Measurements from ENCODE around the gene ELMO1.

The ELMO1 gene

DNA sequence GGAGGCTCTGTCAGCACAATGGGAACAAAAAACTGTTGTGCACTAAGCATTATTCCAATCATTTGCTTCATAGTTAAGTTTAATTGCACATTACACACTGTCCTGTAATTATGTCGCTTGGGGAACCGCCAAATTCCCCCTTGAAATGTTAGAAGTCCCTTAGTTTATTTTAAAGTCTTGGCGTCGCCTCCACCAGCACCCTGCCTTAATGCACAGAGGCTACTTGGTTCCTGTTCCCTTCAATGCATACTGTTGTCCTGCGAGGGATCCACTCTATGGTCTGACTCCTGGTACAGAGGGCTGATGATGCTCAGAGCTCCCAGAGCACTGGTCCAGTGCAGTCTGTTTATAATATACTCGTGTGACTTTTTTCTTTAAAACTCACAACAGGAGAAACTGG is 330.7 kb downstream of the ELMO1 start:
- DNase-seq (ENCODE audit: low spot score), result no peak

DNA sequence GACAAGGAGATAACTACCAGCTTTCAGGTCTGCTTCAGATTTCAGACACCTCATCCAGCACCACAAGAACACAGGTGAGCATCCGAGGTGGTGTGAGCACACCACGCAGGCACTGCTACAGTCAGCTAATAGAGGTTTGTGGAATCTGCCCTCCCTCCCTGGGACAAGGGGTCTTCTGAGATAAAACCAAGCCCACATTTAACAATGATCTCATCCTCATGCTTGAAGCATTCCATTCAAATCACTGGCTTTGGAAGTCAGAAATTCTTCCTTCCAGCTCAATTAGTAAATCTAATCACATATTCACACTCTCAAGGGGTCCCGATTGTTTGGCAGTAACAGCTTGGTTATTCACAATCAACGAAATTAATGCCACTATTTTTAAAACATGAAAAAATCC is 331.4 kb downstream of the ELMO1 start:
- DNase-seq (ENCODE audit: low spot score), result no peak

DNA sequence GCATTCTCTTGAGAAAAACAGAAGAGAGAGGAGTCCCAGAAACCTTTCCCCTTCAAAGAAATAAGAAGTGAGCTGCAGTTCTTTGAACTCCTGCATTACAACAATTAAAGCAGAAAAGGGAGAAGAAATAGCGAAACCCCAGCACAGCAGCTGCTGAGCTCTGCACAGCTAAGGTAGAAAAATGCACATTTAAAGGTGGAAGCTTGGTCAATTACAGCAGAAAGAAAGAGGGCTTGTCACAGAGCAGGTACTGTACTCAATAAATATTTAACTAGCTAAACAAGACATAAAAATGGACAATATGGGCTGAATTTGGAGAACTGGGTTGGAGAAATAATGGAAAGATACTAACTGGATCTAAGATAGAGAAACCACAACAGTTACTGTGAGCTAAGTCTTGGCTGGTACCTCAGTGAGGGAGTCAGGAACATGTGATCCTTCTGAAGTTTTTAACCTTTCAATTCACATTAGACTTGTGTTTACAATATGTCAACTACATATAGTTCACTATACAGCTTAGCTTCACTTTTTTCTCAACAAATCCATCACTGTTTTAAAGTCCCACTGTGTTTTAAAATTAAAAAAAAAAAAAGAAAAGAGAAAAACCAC is 332.5 kb downstream of the ELMO1 start:
- DNase-seq (ENCODE audit: low spot score), result no peak

DNA sequence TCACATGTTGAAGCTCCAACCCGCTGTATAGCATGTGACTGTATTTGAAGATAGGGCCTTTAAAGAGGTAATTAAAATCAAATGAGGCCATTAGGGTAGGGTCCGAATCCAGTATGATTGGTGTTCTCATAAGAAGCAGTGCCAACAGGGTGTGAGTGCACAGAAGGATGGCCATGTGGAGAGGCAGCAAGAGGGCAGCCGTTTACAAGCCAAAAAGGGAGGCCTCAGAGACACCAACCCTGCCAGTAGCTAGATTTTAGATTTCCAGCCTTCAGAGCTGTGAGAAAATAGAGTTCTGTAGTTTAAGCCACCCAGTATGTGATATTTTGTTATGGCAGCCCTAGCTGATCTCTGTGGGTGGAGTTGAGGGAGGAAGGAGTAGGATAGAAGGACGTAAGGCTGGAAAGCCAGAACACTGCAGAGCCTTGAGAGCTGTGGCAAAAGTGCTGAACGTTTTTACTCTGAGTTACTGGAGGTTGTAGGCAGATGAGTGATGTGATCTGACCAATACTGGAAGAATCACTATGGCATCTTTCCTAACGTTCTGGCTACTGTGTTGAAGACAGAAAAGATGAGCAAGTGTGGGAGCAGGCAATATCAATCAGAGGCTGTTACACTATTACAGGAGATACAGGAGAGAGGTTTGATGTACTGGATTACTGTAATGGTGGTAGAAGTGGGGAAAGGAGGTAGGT is 334.9 kb downstream of the ELMO1 start:
- no peak for DNase-seq (ENCODE audit: low spot score)

DNA sequence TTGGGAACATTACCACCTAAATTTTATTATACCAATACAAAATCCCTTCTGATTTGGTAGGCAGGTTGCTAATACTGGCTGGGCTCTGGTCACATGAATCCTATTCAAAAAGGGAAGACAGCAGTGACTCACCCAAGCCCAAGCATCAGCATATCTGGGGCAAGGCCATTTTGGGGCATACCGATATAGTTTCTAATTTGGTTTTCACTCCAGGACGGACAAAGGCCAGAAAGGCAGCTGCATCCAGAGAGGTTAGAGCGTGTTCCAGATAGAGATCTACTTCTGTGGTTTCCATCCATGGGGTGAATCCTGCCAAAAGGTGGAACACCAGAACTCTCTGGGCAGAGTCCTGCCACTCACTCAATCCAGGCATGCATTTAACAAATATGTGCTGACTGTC is 335.8 kb downstream of the ELMO1 start:
- DNase-seq (ENCODE audit: low spot score), result no peak

DNA sequence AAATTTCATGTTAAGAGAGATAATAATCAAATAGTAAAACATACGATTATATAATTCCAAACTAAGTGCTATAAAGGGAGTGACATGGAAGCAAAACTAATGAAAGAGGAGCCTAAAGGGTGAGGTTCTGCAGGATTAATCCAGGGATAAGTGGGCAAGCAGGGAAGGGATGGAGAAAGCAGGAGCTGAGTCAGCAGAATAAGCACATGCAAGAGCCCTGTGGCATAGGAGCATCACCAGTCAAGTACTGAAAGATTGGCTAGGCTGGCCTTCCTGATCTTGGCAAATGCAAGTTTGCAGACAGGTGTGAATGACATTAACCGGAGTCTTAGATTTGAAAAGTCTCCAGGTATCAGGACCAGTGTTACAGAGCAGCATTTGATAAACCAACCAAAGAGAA is 336.4 kb downstream of the ELMO1 start:
- DNase-seq (ENCODE audit: low spot score), result no peak

- DNase-seq (ENCODE audit: low spot score), result no peak
Measured at GRCh38 chr7:37111459-37111858, 337.2 kb downstream of the ELMO1 start.

- DNase-seq (ENCODE audit: low spot score), result no peak
Measured at GRCh38 chr7:37110660-37111424, 337.8 kb downstream of the ELMO1 start.

- DNase-seq (ENCODE audit: low spot score), result peak; percentile 42
Measured at GRCh38 chr7:37109843-37110242, 338.8 kb downstream of the ELMO1 start.

- DNase-seq (ENCODE audit: low spot score), result no peak
Measured at GRCh38 chr7:37109016-37109683, 339.5 kb downstream of the ELMO1 start.

DNA sequence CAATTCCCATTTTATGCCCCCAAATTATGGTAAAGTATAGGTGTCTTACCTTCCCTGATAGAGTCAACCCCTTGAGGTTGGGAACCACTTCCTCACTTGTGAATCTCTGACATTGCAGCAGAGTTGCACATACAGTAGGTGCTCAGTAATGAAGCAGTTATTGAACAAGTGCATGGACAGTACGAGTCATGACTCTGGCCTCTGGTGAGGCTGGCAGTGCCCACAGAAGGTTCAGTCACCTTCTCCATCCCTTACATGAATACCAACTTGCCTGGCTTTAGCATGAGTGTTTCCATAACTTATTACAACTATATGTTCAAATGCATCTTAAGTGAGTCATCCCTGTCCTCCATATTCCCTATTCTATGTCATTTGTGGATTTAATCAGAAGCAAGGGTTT is 340.0 kb downstream of the ELMO1 start:
- no peak for DNase-seq (ENCODE audit: low spot score)

GRCh38 chr7:37107047-37107750 is 341.5 kb downstream of the ELMO1 start:
- DNase-seq (ENCODE audit: low spot score), result no peak

- no peak for DNase-seq (ENCODE audit: low spot score)
Measured at GRCh38 chr7:37105762-37106161, 342.9 kb downstream of the ELMO1 start.

- no peak for DNase-seq (ENCODE audit: low spot score)
Measured at GRCh38 chr7:37104822-37105518, 343.7 kb downstream of the ELMO1 start.

DNA sequence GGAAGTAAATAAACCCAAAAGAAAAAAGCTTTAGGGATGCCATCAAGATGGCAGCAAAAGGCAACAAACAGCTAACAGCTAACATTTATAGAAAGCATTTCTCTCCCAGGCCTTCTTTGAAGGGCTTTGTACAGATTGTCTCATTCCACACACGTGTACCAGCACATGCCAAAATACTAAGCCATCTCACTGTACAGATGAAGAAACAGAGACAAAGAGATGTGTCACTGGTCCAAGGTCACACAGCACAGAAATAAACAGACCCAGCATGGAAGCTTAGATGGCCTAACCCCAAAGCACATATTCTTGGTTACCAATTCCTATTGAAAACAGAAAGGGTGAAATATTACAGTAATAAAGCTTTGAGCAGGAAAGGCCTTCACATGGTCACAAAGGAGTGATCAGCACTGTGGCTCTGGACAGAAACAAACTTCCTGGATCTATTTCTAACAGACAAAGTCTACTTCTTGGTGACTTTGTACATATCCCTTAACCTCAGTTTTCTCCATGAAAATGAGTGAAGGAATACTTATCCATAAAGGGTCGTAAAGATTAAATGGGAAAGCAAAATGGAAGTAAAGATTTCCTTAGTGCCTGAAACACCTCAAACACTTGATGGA is 346.0 kb downstream of the ELMO1 start:
- no peak for DNase-seq (ENCODE audit: low spot score)

GRCh38 chr7:37100735-37101331 is 347.8 kb downstream of the ELMO1 start:
- no peak for DNase-seq (ENCODE audit: low spot score)

DNA sequence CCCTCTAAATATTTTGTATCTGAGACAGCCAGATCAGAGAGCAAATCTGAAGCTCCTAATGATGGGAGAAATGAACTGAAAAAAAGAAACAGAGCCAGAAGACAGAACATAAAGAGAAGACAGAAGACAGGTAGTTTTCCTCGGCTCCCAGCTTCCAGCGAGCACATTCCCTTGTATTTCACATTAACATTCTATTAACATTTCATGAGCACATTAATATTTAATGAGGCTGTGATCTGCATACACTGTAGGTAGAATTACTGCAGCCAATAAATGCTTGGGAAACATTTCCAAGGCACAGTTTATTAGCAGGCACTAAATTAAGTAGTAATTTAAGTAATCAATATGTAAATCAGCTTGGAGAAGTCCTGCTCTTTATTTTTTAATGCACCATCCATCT is 349.9 kb downstream of the ELMO1 start:
- no peak for DNase-seq (ENCODE audit: low spot score)

- no peak for DNase-seq (ENCODE audit: low spot score)
Measured at GRCh38 chr7:37097983-37098382, 350.7 kb downstream of the ELMO1 start.

- DNase-seq (ENCODE audit: low spot score), result no peak
Measured at GRCh38 chr7:37097276-37097675, 351.4 kb downstream of the ELMO1 start.

- DNase-seq (ENCODE audit: low spot score), result no peak
Measured at GRCh38 chr7:37096341-37096740, 352.3 kb downstream of the ELMO1 start.

GRCh38 chr7:37095122-37095521 is 353.5 kb downstream of the ELMO1 start:
- no peak for DNase-seq (ENCODE audit: low spot score)
